Ishikawa (cell line): ENCODE data around the gene FASTKD2.

Experiments
- CEBPB ChIP-seq: IDR thresholded peaks from 2 replicates; pipeline ENCODE4 v1.6.1; 2012
- CREB1 ChIP-seq: IDR thresholded peaks from 2 replicates; pipeline ENCODE4 v1.6.1; 2012; ENCODE audit warnings: low read depth
- EGR1 ChIP-seq: IDR thresholded peaks from 2 replicates; pipeline ENCODE4 v1.6.1; 2012
- EP300 ChIP-seq: IDR thresholded peaks from 2 replicates; pipeline ENCODE4 v1.6.1; 2012; ENCODE audit warnings: borderline replicate concordance
- FOXM1 ChIP-seq: IDR thresholded peaks from 2 replicates; pipeline ENCODE4 v1.6.1; 2012; ENCODE audit warnings: low read depth, borderline replicate concordance
- MAX ChIP-seq: IDR thresholded peaks from 2 replicates; pipeline ENCODE4 v1.6.1; 2012
- NFIC ChIP-seq: IDR thresholded peaks from 2 replicates; pipeline ENCODE4 v1.6.1; 2012
- RAD21 ChIP-seq: IDR thresholded peaks from 2 replicates; pipeline ENCODE4 v1.6.1; 2012; ENCODE audit warnings: low read depth
- REST ChIP-seq: IDR thresholded peaks from 2 replicates; pipeline ENCODE4 v1.6.1; 2012; ENCODE audit warnings: low read depth, mild to moderate bottlenecking
- TAF1 ChIP-seq: IDR thresholded peaks from 2 replicates; pipeline ENCODE4 v1.6.1; 2012; ENCODE audit warnings: low read depth, mild to moderate bottlenecking
- TCF12 ChIP-seq: IDR thresholded peaks from 2 replicates; pipeline ENCODE4 v1.6.1; 2012; ENCODE audit warnings: low read depth
- TEAD4 ChIP-seq: IDR thresholded peaks from 2 replicates; pipeline ENCODE4 v1.6.1; 2012
- USF1 ChIP-seq: IDR thresholded peaks from 2 replicates; pipeline ENCODE4 v1.6.1; 2012
- YY1 ChIP-seq: IDR thresholded peaks from 2 replicates; pipeline ENCODE4 v1.6.1; 2012; ENCODE audit warnings: low read depth
- ZBTB7A ChIP-seq: IDR thresholded peaks from 2 replicates; pipeline ENCODE4 v1.6.1; 2012; ENCODE audit warnings: low read depth

Gene FASTKD2

GRCh38 chr2:206802654-206803514 lies 37.5 kb downstream of the FASTKD2 start:
- TF ChIP-seq FOXM1 (no peak), TCF12 (no peak), CREB1 (no peak), MAX (no peak), EP300 (no peak), TAF1 (no peak), TEAD4 (no peak), EGR1 (no peak), RAD21 (no peak), USF1 (no peak), YY1 (no peak), NFIC (no peak), REST (no peak), CEBPB (no peak), ZBTB7A (no peak)

- TF ChIP-seq NFIC (no peak), USF1 (no peak), EGR1 (no peak), TCF12 (no peak), TEAD4 (no peak), FOXM1 (no peak), RAD21 (no peak), CEBPB (no peak), ZBTB7A (no peak), CREB1 (no peak), YY1 (no peak), EP300 (no peak), MAX (no peak)
Observed at GRCh38 chr2:206804326-206804725, 38.9 kb downstream of the FASTKD2 start.

- TF ChIP-seq ZBTB7A (no peak), CEBPB (no peak), YY1 (no peak), EGR1 (no peak), TCF12 (no peak), USF1 (no peak), CREB1 (no peak), REST (no peak)
Observed at GRCh38 chr2:206805887-206806607, 40.6 kb downstream of the FASTKD2 start.

GRCh38 chr2:206814498-206814897 lies 49.1 kb downstream of the FASTKD2 start:
- TF ChIP-seq TEAD4 (no peak), USF1 (no peak), RAD21 (no peak)

- TF ChIP-seq CEBPB (no peak), CREB1 (no peak), EGR1 (no peak), FOXM1 (no peak), RAD21 (no peak), USF1 (no peak), TEAD4 (no peak), MAX (no peak), NFIC (no peak), TCF12 (no peak), YY1 (no peak), TAF1 (no peak), ZBTB7A (no peak), EP300 (no peak), REST (no peak)
Observed at GRCh38 chr2:206820807-206821206, 55.4 kb downstream of the FASTKD2 start.
